Effector memory CD8-positive, alpha-beta T cell (primary cell): ENCODE data around the gene DNAH17.

Experiments
- ATAC-seq: fragments of 150-1000 bp; cut with Tn5 transposase; replicated peaks from 2 replicates; pipeline ENCODE4 v1.10.0; 2021; ENCODE audit warnings: mild to moderate bottlenecking, moderate library complexity
- DNase-seq, 3 experiments: peaks; one replicate each; pipeline ENCODE4 v3.0.0; 2021
- H3K27ac Mint-ChIP-seq, 2 donors: one replicate each; pipeline ENCODE4 v1.8.0; 2022; ENCODE audit warnings: mild to moderate bottlenecking in 2 of 2, mixed read lengths in 2 of 2, moderate library complexity in 2 of 2
- H3K27me3 Mint-ChIP-seq, 2 donors: one replicate each; pipeline ENCODE4 v1.8.0; 2022; ENCODE audit warnings: mixed read lengths in 2 of 2
- H3K36me3 Mint-ChIP-seq: one replicate; pipeline ENCODE4 v1.8.0; 2022; ENCODE audit warnings: mild to moderate bottlenecking, moderate library complexity, mixed read lengths; ENCODE audit not compliant: insufficient read depth
- H3K4me1 Mint-ChIP-seq, 2 donors: one replicate each; pipeline ENCODE4 v1.8.0; 2022; ENCODE audit warnings: low read depth in 2 of 2, mixed read lengths in 2 of 2
- H3K4me3 Mint-ChIP-seq, 2 donors: one replicate each; pipeline ENCODE4 v1.8.0; 2022; ENCODE audit warnings: mild to moderate bottlenecking in 2 of 2, mixed read lengths in 2 of 2, moderate library complexity in 2 of 2
- H3K9me3 Mint-ChIP-seq, 2 donors: one replicate each; pipeline ENCODE4 v1.8.0; 2022; ENCODE audit warnings: mixed read lengths in 2 of 2

Gene DNAH17

DNA sequence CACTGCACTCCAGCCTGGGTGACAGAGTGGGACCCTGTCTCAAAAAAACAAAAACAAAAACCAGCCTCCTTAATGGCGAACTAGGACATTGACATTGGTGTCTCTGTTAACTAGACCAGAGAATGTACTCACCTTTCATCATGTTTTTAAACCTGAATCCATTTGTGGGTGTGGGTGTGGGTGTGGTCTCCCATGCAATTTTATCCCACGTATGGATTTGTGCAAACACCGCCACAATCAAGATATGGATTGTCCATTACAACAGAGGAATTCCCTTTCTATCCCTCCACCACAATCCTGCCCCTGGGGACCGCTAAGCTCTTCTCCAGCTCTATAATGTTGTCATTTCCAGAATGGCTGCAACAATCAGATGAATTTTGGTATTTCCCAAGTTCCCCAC lies 49.9 kb downstream of the DNAH17 start:
- H3K27me3 Mint-ChIP-seq: peaks cover 10 to 13% of the 10 kb centered on the region in 2 donors
- no peak overlapping the region for H3K27ac Mint-ChIP-seq
- peaks cover 0 to 4% of the 10 kb centered on the region in 2 donors for H3K4me1 Mint-ChIP-seq
- no peaks in the 10 kb centered on the region for H3K9me3 Mint-ChIP-seq
- no peak for ATAC-seq
- no peak for DNase-seq
- no peak overlapping the region for H3K4me3 Mint-ChIP-seq
- H3K36me3 Mint-ChIP-seq: no peaks in the 10 kb centered on the region

DNA sequence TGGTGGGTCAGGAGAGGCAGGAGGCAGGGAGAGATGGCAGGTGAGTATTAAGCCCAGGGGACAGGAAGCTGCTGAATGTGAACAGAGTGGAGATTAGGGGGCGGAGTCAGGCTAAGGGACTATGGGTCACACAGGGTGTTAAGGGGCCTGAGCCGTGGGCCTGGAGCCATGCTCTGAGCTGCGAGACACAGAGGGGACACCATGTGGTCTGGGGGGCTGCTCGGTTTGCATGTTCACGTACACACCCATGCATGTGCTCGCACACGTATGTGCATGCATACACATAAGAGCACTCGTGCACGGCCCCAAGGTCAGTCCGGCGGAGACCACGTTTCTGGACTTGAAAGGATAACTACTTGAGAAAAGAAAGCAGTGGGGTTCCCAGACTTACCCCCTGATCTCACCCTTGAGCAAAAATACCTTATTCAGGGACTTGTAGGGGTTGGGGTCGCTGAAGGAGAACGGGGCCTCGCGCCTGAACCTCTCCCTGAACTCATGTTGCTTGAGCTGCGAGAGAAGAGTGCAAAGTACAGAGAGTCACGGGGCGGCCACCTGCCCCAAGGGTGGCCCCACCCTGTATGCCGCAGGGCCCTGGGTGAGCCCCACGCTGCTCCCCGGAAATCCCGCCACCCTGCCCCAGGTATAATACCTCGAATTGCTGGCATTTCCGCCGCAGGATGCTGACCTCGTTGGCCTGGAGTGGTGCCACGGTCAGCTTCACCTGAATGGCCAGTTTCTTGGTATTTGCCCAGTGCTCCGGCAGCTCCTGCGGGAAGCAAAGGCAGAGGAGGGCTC lies 50.8 kb downstream of the DNAH17 start:
- peak overlapping the region in 1 of 2 donors; percentile 26 for H3K27ac Mint-ChIP-seq
- peaks cover 0 to 3% of the 10 kb centered on the region in 2 donors for H3K4me1 Mint-ChIP-seq
- H3K36me3 Mint-ChIP-seq: no peaks in the 10 kb centered on the region
- peaks cover 10 to 17% of the 10 kb centered on the region in 2 donors for H3K27me3 Mint-ChIP-seq
- no peak for DNase-seq
- no peaks in the 10 kb centered on the region for H3K9me3 Mint-ChIP-seq
- H3K4me3 Mint-ChIP-seq: no peak overlapping the region
- no peak for ATAC-seq

DNA sequence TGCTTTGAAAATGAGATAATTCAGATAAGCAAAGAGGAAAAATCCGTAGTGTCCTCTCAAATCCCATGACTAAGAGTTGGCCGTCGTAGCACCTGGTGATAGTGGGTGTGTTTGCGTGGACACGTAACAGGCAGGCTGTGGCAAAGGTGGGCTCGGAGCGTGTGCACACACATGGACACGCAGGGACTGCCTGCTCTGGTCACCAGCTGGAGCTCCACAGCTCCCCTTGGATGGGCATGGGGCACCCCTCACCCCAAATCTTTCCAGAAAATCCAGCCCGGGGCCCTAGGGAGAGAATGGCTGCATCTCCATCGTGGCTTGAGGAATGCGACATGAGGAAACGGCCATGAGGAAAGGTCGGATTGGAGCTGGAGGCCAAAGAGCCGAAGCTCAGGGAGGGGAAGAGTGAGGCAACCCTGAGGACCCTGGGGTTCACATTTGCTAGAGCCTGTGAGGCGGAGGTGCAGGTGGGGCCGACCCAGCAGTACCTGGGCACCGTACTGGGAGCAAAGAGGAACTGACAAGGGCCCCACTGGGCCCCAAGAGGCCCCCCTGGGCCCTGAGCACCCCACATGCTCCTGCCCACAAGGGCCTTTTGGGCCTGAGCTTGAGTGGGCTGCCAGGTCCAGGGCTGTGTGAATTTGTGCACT lies 51.6 kb downstream of the DNAH17 start:
- Mint-ChIP-seq H3K27me3 (peaks cover 10 to 17% of the 10 kb centered on the region in 2 donors), H3K4me1 (peaks cover 0 to 3% of the 10 kb centered on the region in 2 donors), H3K36me3 (no peaks in the 10 kb centered on the region), H3K9me3 (no peaks in the 10 kb centered on the region), H3K4me3 (no peak overlapping the region), H3K27ac (no peak overlapping the region)
- DNase-seq (no peak), ATAC-seq (no peak)

DNA sequence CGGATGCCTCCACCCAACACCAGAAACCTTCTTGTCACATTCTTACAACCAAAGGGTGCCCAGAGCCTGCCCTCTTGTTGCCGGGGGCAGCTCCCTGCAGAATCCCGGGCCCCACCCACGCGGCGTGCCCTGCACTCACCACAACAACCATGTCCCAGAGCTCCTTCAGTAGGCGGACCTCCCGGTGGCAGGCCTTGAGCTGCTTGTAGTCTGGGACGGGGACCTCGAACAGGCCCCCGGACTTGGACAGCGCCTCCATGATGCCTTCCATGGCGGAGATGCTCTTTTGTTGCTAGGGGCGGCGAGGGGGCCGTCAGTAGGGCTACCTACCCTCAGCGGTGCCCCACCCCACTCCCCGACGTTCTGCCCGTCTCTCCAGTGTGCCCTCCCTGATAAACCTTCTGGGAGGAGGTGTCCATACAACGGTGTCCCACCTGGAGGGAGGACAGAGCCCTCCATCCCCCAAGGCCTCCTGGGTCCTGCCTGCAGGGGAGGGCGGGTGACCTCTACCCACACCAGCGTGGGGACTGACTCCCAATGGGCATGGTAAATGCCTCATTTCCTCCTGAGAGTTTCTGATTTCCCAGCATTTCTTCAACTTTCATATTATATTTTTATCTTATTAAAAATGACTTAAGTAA lies 52.2 kb downstream of the DNAH17 start:
- Mint-ChIP-seq H3K27ac (no peak overlapping the region), H3K4me3 (no peak overlapping the region), H3K4me1 (peaks cover 0 to 3% of the 10 kb centered on the region in 2 donors), H3K9me3 (no peaks in the 10 kb centered on the region), H3K36me3 (no peaks in the 10 kb centered on the region), H3K27me3 (peaks cover 10 to 17% of the 10 kb centered on the region in 2 donors)
- ATAC-seq (no peak), DNase-seq (no peak)

DNA sequence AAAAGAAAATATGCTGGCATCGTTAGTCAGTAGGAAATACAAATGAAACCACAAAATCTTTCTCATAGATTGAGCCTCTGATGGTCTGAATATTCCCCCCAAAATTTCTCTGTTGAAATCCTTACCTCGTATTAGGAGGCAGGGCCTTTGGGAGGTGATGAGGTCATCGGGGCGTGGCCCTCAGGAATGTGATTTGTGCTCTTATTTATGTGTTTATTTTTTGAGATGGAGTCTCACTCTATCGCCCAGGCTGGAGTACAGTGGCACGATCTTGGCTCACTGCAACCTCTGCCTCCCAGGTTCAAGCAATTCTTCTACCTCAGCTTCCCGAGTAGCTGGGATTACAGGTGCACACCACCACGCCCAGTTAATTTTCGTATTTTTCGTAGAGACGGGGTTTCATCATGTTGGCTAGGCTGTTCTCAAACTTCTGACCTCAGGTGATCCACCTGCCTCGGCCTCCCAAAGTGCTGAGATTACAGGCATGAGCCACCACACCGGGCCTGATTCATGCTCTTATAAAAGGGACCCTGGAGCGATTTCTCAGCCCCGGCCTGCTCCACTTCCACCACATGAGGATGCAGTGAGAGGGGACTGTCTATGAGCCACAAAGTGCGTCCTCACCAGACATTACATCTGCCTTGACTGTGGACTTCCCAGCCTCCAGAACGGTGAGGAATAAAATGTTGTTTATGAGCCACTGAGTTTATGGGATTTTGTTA lies 53.1 kb downstream of the DNAH17 start:
- Mint-ChIP-seq H3K4me1 (peaks cover 0 to 3% of the 10 kb centered on the region in 2 donors), H3K4me3 (no peak overlapping the region), H3K9me3 (no peaks in the 10 kb centered on the region), H3K27me3 (peaks cover 10 to 17% of the 10 kb centered on the region in 2 donors), H3K36me3 (no peaks in the 10 kb centered on the region), H3K27ac (no peak overlapping the region)
- DNase-seq (no peak), ATAC-seq (no peak)

DNA sequence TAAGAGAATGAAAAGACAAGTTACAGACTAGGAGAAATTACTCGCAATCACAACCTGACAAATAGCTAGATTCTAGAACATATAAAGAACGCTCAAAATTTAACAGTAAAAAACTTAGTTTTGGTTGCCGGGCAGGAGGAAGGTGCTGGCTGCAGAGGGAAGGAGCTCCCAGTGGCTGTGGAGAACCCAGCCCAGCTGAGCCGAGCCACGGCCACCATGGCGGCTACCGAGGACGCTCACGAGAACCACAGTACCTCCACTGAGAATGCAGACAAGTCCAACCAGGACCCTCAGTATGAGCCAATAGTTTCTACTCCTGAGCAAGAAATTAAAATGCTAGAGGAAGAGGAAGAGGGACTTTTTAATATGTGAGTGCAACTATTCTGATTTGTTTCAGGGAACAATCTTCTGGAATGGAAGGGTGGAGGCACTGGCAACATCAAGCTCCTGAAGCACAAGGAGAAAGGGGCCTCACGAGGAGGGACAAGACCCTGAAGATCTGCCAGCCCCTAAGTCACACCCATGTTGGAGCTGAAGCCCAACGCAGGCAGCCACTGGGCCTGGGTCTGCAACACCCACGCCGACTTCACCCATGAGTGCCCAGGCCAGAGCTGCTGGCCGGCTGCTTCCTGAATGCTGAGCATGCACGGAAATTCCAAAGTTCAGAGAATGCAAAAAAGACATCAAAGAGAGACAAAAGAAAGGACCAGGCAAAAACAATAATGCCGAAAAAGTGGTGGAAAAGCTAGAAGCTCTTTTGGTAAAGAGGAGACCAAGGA lies 55.0 kb downstream of the DNAH17 start:
- Mint-ChIP-seq H3K9me3 (no peaks in the 10 kb centered on the region), H3K36me3 (no peaks in the 10 kb centered on the region), H3K27me3 (peaks cover 10 to 24% of the 10 kb centered on the region in 2 donors), H3K4me1 (peaks cover 0 to 3% of the 10 kb centered on the region in 2 donors), H3K4me3 (no peak overlapping the region), H3K27ac (no peak overlapping the region)
- no peak for DNase-seq
- no peak for ATAC-seq

DNA sequence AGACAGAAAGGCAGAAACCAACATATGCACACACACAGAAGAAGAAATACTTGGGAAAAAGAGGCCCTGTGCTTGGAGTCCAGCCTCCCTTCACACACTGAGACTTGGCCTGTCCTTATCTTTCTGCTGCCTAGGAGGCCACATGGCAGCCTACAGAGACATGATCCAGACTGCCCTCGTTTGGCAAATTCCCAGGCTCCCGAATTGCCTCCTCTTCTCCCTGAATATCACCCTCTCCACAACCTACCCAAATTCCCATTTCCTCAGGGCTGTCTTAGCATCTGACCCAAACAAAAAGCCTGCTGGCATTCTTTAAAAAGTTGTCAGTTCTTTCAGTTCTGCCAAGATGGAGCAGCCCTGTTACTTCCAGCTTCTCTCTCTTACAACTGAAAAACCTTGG lies 59.8 kb downstream of the DNAH17 start:
- Mint-ChIP-seq H3K27ac (no peak overlapping the region), H3K9me3 (no peaks in the 10 kb centered on the region), H3K4me1 (no peaks in the 10 kb centered on the region), H3K4me3 (no peak overlapping the region), H3K36me3 (no peaks in the 10 kb centered on the region), H3K27me3 (peaks cover 0 to 12% of the 10 kb centered on the region in 2 donors)
- ATAC-seq (no peak), DNase-seq (no peak)

DNA sequence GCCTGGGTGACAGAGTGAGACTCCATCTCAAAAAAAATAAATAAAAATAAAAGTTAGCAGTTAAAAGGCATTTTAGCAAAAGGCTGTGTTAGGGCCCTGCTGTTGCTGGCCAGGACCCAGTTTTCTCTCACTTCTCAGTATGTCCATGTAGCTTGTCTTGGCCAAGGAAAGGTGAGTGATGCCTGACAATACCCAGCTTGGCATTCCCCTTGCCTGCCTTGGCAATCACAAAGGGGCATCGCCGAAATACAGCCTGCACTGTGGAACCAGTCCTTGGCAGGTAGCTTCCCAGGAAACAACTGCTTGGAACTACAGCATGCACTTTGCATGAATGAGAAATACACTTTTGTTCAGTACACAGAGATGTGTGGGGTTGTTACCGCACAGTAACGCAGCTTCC lies 61.7 kb downstream of the DNAH17 start:
- peaks cover 0 to 7% of the 10 kb centered on the region in 2 donors for H3K27me3 Mint-ChIP-seq
- DNase-seq: no peak
- ATAC-seq: no peak
- H3K27ac Mint-ChIP-seq: no peak overlapping the region
- H3K4me3 Mint-ChIP-seq: no peak overlapping the region
- no peaks in the 10 kb centered on the region for H3K9me3 Mint-ChIP-seq
- no peaks in the 10 kb centered on the region for H3K4me1 Mint-ChIP-seq
- H3K36me3 Mint-ChIP-seq: no peaks in the 10 kb centered on the region

DNA sequence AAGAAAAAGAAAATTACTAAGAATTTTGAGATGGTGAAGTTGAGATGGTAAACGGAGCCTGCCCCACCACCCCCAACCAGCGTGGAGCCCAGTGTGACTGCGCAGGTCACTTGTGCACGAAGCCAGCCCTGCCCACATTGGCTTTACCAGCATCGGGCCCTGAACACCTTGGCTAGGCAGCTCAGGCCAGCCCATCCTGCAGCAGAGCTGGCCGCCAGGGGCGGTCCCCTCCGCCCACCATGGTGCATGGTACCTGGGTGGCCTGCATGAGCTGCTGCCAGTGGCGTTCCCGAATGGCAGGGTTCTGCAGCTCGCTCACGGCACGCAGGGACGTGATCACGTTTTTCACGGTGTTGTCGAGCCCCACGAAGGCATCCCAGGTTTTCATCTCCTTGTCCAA lies 62.7 kb downstream of the DNAH17 start:
- DNase-seq (no peak), ATAC-seq (no peak)
- Mint-ChIP-seq H3K9me3 (no peaks in the 10 kb centered on the region), H3K27me3 (peaks cover 0 to 7% of the 10 kb centered on the region in 2 donors), H3K4me1 (no peaks in the 10 kb centered on the region), H3K4me3 (no peak overlapping the region), H3K36me3 (no peaks in the 10 kb centered on the region), H3K27ac (no peak overlapping the region)

DNA sequence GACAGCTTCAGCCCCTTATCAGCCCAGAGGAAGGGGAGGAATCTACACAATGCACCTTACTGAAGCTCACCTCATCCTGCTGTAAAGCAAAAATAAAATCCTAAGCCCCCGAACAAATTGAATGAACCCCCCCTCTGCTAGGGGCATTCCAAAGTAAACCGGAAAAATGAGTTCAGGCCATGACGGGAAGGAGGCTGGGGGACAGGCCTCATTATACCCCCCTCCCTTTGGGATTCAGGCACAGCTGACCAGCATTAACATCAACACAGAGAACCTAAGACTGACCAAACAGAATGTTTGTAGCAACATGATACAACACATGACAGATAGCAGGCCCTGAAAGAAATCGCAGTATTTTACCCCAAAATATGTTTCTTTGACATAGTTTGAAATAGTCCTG lies 64.2 kb downstream of the DNAH17 start:
- H3K4me1 Mint-ChIP-seq: no peaks in the 10 kb centered on the region
- no peak overlapping the region for H3K27ac Mint-ChIP-seq
- H3K9me3 Mint-ChIP-seq: no peaks in the 10 kb centered on the region
- no peak for ATAC-seq
- no peak for DNase-seq
- H3K27me3 Mint-ChIP-seq: peaks cover 0 to 7% of the 10 kb centered on the region in 2 donors
- H3K4me3 Mint-ChIP-seq: no peak overlapping the region
- no peaks in the 10 kb centered on the region for H3K36me3 Mint-ChIP-seq

DNA sequence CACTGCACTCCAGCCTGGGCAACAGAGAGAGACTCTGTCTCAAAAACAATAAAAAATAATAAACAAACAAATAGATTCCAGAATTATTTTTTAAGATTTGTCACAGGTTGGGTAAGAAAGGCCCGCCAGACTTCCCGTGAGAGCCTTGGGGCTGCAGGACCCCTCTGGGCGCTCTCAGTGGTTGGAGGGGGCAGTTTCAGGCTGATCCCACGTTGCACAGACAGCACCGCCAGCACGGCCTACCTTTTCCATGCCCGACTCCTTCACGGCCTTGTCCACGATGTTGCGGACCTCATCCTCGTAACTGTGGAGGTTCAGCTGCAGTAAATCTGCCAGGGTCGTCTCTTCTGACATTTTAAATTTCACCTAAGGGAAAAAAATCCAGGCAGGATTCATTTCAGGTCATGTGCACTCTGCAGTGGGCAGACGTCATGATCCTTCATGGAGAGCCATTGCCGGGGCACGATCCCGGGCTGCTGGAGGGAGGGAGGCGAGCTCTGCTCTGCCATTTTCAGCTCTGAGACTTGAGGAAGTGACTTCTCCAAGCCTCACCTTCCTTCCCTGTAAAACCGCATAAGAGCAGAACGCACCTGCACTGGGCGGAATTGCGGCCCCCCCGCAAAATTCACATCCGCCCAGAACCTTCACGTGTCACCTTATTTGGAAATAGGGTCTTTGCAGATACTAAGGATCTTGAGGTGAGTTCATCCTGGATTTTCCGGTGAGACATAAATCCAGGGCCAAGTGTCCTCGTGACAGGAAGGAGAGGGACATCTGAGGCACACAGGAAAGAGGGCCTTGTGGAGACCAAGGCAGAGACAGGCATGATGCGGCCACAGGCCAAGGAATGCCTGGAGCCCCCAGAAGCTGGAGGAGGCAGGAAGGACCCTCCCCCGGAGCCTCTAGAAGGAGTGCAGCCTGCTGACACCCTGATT lies 66.8 kb downstream of the DNAH17 start:
- Mint-ChIP-seq H3K27ac (no peak overlapping the region), H3K4me3 (no peak overlapping the region), H3K36me3 (no peaks in the 10 kb centered on the region), H3K27me3 (peaks cover 0 to 9% of the 10 kb centered on the region in 2 donors), H3K9me3 (no peaks in the 10 kb centered on the region), H3K4me1 (no peaks in the 10 kb centered on the region)
- DNase-seq (no peak), ATAC-seq (no peak)

DNA sequence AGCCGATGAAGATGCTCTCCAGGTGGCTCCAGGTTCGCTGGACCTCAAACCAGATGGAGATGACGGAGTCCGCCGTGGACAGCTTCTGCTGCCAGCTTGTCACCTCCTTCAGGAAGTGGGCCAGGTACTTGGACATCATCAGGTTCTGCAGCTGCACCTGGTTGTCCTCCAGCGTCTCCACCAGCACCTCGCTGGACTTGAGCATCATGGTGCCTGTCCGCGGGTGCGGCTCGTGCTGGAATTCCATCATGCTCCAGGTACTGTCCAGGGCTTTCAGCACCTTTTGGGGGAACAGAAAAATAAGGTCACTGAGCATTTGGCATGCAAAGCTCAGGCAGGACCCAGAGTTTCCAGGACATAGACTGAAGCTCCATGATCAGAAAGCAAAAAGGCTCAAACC lies 69.7 kb downstream of the DNAH17 start:
- Mint-ChIP-seq H3K27me3 (peaks cover 0 to 9% of the 10 kb centered on the region in 2 donors), H3K4me3 (no peak overlapping the region), H3K27ac (no peak overlapping the region), H3K36me3 (no peaks in the 10 kb centered on the region), H3K4me1 (no peaks in the 10 kb centered on the region), H3K9me3 (no peaks in the 10 kb centered on the region)
- DNase-seq: no peak
- no peak for ATAC-seq
